DMS153 (cell line): ENCODE measurements around the gene CHST11.
"Not testable (repeated sequence)": the region's sequence is repeated elsewhere in the genome, so short reads cannot be mapped to it uniquely, and the experiment has no call there.

Source experiments
- DNase-seq: peaks from one replicate; lab custom pipeline; 2025; lab: John Stamatoyannopoulos, UW

The CHST11 gene

DNA sequence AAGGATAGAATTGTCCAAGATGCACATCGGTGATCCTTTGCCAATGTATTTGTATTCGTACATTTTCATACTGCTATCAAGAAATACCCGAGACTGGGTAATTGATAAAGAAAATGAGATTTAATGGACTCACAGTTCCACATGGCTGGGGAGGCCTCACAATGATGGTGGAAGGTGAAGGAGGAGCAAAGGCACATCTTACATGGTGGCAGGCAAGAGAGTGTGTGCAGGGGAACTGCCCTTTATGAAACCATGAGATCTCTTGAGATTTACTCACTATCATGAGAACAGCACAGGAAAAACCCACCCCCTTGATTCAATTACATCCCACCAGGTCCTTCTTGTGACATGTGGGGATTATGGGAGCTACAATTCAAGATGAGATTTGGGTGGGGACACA lies 107.9 kb downstream of the CHST11 start:
- DNase-seq: not testable (repeated sequence)

DNA sequence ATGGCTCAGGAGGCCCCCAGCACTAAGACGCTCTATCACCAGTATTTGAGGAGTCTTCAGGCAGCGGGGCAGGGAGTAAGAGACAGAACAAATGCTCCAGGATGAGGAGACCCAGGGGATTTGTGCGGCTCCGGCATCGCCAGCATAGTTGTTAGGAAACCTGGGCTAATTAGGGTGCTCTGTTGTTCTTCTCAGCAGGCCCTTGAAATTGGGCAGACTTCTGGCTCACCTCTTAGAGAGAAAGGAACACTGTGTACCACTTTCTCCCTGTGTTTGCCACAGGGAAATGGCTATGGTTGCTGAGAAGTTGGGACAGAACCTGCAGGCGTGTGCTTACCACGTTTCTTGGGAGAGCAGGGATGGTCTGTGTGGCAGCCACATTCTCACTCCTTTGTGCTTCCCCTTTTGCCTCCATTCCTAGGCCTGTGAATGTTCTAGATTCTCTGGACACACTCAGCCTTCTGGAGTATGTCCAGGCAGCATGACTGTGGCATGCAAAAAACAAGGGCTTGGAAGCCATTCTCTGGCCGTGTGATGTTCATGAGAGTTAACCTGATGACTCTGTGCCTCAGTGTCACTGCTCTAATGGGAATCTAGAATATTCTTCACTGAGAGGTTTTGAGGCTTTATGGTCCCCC lies 109.0 kb downstream of the CHST11 start:
- DNase-seq: no peak

DNA sequence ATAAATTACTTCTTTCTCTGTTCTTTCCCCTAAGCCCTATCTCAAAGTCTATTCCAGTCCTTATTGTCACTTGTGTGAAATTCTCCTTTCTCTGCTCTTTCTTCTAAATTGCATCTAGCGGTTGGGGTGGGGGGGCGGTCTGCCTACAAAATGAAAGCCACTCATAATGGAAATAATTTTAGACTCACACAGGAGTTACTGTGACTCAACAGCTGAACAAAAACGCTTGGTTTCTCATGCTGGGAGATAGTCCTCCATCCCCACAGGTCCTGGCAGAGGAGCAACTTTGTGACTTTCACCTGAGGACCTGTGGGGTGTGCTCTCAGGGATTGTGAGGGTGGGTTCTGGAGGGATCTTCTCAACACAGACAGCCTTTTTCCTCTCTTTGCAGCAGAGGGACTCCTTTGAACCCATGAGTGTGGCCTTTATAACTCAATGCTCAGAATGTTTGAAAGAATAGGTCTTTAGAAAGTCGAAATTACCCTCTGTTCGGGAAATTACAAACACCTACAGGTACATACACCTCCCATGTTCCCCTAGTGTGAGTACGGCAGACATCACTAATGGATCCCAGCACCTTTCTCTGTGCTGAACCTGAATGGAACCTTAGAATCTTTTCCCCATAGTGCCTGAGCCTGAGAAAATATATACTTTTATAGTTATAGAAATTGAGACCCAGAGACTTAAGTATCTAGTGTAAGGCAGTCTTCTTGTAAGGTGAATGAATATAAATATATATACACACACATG lies 109.7 kb downstream of the CHST11 start:
- no peak for DNase-seq

DNA sequence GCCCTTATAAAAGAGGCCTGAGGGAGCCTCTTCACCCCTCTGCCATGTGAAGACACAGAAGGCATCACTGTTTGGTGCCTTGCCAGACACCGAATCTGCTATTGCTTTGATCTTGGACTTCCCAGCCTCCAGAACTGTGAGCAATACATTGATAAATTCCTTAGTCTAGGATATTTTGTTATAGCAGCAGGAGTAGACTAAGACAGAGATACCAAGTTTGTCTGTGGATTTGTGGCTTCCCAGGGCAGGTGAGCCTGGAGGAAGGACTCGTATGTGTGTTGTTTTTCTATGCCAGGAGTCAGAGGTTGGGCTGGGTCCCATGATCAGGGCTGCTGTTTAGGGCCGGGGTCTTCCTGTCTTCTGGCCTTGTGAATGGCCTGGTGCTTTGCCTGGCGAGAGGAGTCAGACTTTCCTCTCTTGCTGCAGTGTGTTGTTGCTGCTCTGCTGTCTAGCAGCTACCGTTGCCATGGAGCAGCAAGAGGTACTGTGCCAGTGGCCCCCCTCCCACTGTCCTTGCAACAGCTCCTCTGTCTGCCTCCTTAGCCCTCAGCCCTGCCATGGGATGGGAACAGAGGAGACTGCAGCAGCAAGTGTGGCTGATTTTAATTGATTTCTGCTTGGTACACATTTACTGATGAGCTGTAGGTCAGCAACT lies 111.2 kb downstream of the CHST11 start:
- no peak for DNase-seq

DNA sequence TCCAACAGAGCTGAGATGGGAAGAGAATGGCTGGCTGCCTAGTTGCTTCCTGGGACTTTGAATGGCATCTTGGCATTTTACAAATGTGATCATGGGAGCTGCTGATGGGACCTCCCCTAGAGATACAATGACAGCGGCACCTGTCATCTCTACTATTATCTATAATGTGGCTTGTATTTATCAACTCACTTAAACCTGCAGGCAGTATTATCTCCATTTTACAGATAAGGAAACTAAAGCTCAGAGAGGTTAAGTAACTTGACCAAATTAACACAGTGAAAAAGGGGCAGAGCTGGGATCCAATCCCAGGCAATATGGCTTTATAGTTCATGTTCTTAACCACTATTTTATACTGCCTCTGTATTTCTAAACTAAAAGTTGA lies 111.7 kb downstream of the CHST11 start:
- DNase-seq: no peak

DNA sequence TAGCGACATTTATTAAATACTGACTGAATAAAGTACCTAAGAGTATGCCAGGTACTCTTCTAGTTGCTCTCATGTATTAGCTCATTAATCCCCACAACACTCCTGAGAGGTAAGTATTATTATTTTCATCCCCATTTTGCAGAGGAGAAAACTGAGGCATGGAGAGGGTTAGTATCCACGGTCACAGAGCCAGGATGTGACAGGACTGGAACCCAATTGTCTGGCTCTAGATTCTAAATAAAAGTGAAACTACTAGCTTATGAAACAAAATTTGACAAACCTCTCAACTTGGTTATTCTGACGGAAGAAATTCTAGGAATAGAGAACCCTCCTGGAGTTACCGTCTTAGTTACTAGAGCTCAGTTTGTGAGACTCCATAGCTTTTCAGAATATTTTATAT lies 112.2 kb downstream of the CHST11 start:
- DNase-seq: no peak

DNA sequence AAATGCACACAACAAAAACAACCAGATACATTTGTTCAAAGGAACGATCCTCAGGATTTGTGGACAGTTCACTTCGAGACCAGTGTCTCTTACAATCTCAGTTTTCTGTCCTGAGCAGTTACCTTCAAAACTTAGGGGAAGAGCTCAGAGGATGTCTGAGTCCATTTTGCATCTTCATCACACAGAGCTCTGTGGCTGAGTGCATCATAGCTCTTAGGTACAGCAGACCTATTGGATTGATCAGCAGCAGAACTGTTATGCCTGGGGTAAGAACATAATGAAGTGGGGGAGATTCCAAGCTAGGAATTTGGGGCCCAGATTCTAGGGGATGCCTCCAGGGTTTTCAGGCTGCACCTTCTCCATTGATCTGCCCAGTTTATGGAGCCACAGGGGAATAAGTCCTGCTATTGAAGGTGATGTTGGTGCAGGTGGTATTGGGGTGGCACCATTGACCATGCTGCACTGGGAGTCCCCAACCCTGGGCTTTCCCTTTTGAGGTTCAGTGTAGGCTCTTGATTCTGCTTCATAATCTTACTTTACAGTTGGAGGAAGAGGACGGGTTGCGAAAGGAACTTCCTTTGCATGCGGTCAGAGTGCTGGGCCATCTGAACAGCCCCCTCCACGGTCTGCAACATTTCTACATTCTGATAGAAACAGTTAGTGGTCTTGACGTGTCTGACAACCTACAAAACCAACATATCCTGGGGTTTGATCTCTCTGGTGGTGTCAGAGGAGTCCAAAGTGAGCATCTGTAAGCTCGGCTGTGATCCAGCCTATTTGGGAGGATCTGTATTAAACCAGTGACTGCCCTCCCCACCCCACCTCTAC lies 112.8 kb downstream of the CHST11 start:
- no peak for DNase-seq

DNA sequence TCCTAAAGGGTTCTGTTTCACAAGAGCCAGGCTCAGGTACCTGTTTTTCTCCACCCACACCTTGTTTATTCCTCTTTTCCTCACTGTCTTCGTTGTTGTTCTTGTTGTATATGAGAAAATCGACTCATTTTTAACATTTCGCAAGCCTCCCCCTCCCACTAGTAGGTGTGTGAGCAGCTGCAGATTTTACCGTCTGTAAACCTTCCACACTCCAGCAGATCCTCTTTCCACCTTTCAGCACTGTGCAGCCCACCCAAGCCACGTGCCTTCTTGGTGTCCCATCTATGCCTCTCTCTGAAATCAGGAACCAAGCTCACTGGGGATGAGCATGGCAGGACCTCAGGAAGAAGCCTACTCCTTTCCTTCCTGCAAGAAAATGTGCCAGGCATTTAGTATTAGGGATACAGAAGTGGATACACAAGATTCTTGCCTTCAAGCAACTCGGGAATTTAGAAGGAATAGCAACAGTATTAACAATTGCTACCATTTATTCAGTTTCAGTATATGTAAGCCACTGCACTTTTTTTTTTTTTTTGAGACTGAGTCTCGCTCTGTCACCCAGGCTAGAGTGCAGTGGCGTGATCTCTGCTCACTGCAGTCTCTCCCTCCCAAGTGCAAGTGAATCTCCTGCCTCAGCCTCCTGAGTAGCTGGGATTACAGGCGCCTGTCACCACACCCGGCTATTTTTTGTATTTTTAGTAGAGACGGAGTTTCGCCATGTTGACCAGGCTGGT lies 113.6 kb downstream of the CHST11 start:
- DNase-seq: no peak

DNA sequence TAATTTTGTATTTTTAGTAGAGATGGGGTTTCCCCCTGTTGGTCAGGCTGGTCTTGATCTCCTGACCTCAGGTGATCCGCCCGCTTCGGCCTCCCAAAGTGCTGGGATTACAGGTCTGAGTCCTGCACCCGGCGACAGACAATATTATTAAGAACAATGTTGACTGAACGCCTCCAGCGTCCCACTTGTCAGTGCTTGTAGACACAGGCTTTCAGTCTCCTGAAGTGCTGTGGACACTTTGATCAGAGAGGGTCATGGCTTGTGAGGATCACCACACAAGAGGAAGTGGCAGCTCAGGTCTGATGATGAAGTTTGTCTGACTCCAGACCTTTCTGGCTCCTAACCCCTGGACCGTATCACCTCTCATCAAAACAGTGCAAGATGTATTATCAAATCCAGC lies 114.6 kb downstream of the CHST11 start:
- DNase-seq: no peak

DNA sequence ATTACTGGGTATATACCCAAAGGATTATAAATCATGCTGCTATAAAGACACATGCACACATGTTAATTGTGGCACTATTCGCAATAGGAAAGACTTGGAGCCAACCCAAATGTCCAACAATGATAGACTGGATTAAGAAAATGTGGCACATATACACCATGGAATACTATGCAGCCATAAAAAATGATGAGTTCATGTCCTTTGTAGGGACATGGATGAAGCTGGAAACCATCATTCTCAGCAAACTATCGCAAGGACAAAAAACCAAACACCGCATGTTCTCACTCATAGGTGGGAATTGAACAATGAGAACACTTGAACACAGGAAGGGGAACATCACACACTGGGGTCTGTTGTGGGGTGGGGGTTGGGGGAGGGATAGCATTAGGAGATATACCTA lies 117.6 kb downstream of the CHST11 start:
- not testable (repeated sequence) for DNase-seq

DNA sequence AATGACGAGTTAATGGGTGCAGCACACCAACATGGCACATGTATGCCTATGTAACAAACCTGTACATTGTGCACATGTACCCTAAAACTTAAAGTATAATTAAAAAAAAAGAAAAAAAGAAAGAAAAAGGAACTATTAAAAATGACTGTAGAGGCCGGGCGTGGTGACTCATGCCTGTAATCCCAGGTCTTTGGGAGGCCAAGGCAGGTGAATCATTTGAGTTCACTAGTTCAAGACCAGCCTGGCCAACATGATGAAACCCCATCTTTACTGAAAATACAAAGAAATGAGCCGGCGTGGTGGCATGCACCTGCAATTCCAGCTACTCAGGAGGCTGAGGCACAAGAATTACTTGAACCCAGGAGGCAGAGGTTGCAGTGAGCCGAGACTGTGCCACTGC lies 118.0 kb downstream of the CHST11 start:
- not testable (repeated sequence) for DNase-seq

DNA sequence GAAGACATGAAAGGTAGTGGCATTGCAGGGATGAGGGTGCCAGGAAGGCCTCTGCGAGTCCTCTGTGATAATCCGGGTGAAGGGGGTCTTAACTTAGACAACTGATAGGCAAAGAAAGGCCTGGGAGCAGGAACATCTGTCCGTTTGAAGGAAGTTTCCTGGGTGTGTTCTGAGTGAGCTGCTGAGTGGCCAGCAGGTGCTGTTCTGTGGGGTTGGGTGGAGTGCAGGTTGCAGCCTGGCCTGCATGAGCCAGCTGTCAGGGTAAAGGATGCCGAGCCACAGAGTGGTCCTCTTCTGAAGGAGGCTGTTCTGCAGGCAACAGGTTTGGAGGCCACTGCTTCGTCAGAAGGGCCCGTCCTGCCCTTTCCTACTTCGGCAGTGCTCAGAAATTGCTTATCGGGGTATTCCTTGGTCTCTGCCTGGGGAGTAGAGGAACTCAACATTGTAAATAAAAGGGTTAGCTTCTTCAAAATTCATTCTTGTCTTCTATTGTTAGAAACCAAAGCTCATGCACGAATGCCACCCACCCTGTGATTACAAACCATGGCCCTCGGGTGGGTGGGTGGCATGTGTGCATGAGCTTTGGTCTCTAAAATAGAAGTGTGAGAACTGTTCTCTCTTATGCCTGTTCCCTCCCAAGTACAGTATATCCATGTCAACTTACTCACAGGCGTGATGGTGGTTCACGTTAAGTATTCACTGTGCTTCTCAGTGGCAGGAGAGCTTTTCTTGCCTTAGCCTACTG lies 118.9 kb downstream of the CHST11 start:
- DNase-seq: no peak

DNA sequence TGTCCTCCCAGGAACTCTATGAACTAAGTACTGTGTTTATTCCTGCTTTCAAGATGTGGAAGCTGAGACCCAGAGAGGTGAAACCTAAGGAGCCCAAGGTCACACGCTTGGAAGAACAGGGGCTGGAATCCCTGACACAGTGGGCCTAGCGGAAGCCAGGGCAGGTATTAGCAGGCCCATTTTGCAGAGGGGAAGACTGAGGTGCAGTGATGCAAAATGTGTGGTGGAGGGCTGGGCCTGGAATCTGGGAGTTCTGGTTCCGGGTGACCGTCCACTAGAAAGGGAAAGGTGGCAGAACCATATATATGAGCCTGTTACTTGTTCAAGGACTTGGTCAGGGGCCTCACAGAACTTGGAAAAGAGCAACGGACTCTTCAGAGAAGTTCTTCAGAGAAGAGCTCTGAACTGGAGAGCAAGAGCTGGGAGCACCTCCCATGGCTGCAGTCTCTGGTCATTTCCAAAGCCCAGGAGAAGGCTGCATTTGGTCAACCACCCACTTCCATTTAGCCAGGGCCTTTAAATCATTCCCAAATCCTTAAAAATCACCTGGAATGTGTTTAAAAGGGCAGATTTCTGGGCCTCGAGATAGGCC lies 119.5 kb downstream of the CHST11 start:
- DNase-seq: no peak

DNA sequence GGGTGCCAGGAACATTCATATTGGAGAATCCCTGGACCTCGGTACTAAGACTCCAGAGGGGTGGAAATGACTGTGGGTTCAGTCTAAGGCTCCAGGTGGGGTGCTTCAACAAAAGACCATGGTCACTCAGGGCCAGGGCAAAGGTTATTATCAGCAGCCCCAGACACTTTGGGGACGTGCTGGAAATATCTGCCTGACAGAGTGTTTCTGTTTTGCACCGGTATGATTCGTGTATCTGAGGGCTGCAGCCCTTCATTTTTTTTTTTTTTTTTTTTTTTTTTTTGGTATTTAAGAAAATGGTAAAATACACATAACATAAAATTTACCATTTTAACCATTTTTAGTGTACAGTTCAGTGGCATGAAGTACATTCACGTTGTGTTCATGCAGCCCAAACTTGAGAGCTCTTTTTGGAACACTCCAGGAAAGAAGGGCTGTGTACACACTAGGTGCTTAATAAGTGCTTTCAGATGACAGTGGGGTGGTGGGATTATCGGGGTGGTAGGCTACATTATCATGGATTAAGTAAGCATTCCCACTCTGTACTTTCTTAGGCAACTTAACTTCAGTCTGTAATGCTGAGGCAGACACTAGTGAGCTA lies 120.3 kb downstream of the CHST11 start:
- no peak for DNase-seq

DNA sequence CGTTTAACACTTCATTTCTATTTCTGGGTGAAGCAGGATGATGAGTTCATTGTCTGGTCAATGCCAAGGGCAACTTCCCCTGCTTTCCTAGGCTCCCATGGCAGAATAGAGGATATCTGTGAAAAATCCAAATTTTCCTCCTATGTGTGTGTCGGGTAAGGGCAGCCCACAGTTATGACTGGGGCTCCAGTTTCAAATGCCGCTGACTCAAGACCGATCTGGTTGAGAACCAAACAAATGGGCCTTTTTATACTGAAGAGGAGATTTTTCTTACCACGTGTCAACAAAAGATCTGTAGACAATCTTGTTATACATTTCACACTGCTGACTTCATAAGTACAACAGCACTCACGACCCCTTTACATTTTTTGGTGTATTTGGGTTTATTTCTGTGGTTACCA lies 120.8 kb downstream of the CHST11 start:
- DNase-seq: no peak

DNA sequence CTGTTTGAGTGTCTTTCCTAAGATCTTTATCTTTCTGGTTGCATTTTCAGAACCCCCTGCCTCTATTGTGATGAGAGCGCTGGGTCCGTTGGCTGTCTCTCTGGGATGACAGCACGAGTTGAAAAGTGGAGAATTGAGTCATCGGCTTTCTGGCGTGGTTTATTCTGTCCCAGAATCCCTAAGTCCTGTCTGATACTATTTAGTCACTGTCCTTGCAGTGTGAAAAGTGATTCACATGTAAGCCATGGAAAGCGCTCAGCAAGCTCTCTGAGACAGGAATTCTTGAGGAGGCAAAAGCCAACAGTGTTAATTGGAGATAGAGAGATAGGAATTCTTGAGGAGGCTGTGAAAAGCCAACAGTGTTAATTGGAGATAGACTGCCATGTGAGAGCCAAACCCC lies 121.7 kb downstream of the CHST11 start:
- no peak for DNase-seq

DNA sequence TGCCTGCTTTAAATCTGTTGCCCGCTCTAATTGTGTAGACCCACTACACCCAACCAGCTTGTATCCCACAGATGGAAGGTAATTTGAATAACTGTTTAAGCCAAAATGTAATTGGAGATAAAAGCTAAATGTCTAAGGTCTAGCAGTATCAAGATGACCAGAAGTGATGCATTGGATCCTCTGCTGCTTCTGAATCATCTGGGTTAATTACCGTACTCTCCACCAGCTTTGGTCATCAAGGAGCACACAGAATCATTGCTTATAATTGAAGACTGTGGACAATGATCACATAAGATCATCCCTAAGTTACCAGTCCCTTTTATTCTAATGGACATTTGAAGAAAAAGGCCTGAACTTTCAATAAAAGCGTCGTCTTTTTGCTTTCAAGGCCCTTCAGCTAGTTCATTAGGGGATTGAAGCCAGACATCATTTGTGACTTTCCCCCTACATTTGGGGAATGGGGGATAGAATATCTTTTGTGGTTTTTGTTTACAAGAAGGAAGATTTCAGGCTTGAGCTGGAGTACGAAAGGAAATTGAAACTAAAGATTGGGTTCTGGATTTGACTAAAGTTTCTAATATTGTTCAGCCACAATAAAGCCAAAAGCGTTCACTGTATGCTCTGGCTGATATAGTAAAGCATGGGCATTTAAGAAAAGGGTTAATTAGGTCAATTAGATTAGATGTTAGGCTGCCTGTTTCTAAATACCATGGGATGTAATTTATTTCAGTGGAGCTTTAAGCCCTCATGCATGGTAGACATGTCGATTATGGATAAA lies 123.2 kb downstream of the CHST11 start:
- no peak for DNase-seq

DNA sequence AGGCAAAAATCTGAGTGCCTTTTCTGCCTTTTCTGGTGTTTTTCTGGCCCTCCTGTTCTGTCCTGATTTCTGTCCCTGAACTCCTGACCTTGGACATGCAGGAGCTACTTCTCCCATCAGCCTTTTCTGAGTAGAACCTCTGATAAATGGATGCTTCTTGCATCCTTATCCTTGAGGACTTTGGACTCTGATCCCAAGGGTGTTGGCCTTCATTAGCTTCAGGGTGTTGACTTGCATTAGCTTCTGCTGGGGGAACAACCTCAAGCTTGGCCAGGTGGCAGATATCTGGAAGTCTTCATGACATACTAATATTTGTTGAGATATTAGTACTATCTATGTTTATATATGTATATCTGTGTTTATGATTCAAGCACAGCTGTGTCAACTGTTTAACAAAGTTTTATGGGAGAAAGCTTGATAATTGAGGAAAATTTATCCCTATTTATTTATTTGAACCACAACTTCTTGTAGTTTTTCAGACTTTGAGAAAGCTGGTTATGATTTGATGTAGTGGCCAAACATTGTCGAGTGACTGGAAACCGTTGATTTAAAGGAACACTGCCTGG lies 124.3 kb downstream of the CHST11 start:
- DNase-seq: no peak

DNA sequence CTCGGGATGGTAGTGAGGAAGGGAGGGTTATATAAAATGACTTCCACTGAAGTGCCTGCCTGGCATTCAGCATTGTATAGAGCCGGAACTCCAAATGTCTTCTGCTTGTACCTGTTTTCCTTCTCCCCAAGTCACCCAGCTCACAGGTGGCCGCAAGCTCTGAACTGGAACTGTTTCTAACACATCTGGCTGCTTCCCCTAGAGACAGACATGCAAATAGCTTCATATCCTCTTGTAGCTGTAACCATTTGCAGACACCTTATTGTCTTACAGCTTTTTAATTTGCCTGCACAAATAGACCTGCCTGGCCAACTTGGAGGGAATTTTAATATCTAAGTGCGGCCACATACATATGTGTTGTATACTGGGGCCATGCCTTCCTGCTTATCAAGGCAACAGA lies 126.0 kb downstream of the CHST11 start:
- DNase-seq: no peak
